ENCODE measurements around the gene PROP1.
"Not testable (repeated sequence)": the region's sequence is repeated elsewhere in the genome, so short reads cannot be mapped to it uniquely, and the experiment has no call there.

The PROP1 gene

DNA sequence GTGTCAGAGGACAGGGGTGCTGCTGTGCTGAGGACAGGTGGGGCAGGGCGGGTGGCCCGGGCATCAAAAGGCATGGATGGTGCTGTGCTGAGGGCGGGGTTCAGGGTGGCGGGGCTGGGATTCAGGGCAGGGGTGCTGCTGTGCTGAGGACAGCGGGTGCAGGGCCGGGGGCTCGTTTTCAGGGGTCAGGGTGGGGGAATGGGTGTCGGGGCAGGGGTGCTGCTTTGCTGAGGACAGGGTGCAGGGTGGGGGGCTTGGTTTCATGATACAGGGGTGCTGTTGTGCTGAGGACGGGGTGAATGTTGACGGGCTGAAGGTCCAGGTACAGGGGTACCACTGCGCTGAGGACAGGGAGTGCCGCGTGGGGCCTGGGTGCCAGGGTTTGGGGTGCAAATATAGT, 50.9 kb downstream of the PROP1 start:
- DNase-seq (ENCODE audit: low read depth): not testable (repeated sequence)

DNA sequence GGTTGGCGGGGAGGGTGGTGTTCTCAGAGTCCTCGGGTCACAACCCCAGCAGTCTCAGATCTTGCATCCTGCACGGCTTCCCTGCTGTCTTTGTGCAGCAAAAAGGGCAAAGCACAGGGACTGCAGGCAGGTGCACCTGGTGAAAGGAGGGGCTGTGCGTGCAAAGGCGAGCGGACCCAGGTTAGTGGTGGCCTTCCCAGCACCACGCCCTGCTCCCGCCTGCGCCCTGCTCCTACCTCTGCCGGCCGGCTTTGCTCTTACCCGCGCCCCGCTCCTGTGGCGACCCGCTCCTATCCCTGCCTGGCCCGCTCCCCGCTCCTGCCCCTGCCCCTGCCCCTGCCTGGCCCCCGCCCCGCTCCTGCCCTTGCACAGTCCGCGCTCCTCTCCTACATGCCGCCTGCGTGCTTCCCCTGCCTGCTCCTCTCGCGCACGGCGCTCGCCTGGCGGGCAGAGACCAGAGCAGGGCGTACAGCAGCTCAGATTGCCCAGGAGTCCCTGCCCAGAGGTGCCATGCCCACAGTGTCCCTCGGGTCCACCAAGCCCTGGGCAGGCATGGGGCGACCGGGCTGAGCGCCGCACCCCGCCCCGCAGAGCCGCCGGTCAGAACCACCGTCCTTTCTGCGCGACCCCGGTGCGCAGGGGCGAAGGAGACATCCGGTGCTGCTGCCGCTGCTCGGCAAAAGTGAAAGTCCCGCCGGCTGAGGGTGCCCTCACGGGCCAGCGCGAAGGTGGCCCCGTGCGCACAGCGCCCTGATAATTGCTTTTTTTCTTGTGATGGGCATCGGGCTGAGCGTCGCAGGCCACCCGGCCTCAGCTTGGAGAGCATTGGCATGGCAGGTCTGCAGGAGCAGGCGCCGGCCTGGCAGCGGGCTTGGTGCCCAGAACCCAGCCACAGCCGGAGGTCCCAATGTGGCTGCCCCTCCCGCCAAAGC, 52.0 kb downstream of the PROP1 start:
- DNase-seq (ENCODE audit: low read depth): peak; percentile 25

DNA sequence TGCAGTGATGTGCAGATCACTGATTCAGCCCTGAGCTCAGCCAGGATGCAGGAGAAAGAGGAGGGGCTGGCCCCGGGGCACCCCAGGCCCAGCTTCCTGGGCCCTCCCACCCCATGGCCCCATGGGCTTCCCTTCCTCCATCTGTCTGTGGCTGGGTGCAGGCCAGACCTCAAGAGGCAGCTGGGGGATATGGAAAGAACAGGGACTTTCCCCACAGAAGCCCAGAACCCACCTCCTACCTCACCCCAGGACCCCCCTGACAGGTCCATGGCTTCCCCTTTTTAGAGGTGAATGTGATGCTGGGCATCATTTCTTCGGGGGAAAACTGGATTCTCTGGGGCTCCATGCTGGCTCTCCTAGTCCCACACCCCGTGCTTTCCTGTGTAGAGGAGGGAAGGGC, 53.1 kb downstream of the PROP1 start:
- not testable (repeated sequence) for DNase-seq (ENCODE audit: low read depth)
